IMR-90 (cell line): ENCODE results near the gene UBE2G1. TPM values are rescaled to one million over a fixed set of nuclear protein-coding genes. Genes with fewer than 3 reads are reported as not detected.

Experiments
- ATAC-seq: fragments of 200-7000 bp; cut with Tn5 transposase; 2 replicates; pipeline ENCODE4 v1.9.1; 2020; ENCODE audit warnings: low read depth, mild to moderate bottlenecking, moderate library complexity
- BruUV-seq: library from RNA; stranded (reverse); fragments of 400-500 nt; replicated peaks from 2 replicates; lab custom pipeline; 2021; lab: Mats Ljungman, UMichigan
- CTCF ChIA-PET: fragments of 300-600 bp; formaldehyde crosslinking; extraction: SDS; loops from one replicate; lab custom pipeline; 2021; ENCODE audit warnings: antibody characterized with exemption; lab: Yijun Ruan, JAX
- POLR2A ChIA-PET: fragments of 300-600 bp; sonication (Branson Sonifier 250); formaldehyde crosslinking; loops from one replicate; lab custom pipeline; 2022; ENCODE audit warnings: antibody characterized with exemption; ENCODE audit not compliant: unreplicated experiment; lab: Charles Lee
- DNase-seq: peaks from one replicate; pipeline ENCODE4 v3.0.0; 2013
- H2AFZ ChIP-seq: replicated peaks from 2 replicates; pipeline ENCODE3; 2013; ENCODE audit warnings: low read length, mild to moderate bottlenecking; ENCODE audit not compliant: poor library complexity
- H2AK5ac ChIP-seq: 2 replicates; pipeline ENCODE4 v1.6.1; 2013; ENCODE audit warnings: low read depth, low read length, inconsistent platforms
- H2AK9ac ChIP-seq: replicated peaks from 2 replicates; pipeline ENCODE3; 2013; ENCODE audit warnings: mild to moderate bottlenecking, low read depth, low read length, moderate library complexity; ENCODE audit not compliant: poor library complexity
- H2BK120ac ChIP-seq: 2 replicates; pipeline ENCODE4 v1.6.1; 2013; ENCODE audit warnings: low read depth, low read length, inconsistent platforms
- H2BK15ac ChIP-seq: 3 replicates; pipeline ENCODE4 v1.6.1; 2013; ENCODE audit warnings: low read depth, low read length, inconsistent platforms
- H2BK20ac ChIP-seq: 2 replicates; pipeline ENCODE4 v1.6.1; 2013; ENCODE audit warnings: low read depth, mild to moderate bottlenecking, inconsistent platforms, low read length, moderate library complexity
- H2BK5ac ChIP-seq: 2 replicates; pipeline ENCODE4 v1.6.1; 2013; ENCODE audit warnings: mild to moderate bottlenecking, low read depth, low read length, inconsistent platforms; ENCODE audit not compliant: poor library complexity, severe bottlenecking
- H3K14ac ChIP-seq: replicated peaks from 2 replicates; pipeline ENCODE4 v1.6.1; 2013; ENCODE audit warnings: low read depth, low read length, inconsistent platforms
- H3K18ac ChIP-seq: 2 replicates; pipeline ENCODE4 v1.6.1; 2013; ENCODE audit warnings: low read depth, low read length, control low read depth
- H3K23ac ChIP-seq: 2 replicates; pipeline ENCODE4 v1.6.1; 2013; ENCODE audit warnings: low read depth, low read length, inconsistent platforms
- H3K27ac ChIP-seq: 2 replicates; pipeline ENCODE4 v1.5.1; 2013; ENCODE audit warnings: mild to moderate bottlenecking, control low read depth, low read length; ENCODE audit not compliant: insufficient read depth
- H3K27me3 ChIP-seq: 2 replicates; pipeline ENCODE4 v1.6.1; 2013; ENCODE audit warnings: low read length; ENCODE audit not compliant: control insufficient read depth, insufficient read depth
- H3K36me3 ChIP-seq: 2 replicates; pipeline ENCODE4 v1.6.1; 2013; ENCODE audit warnings: low read length, mixed read lengths; ENCODE audit not compliant: control insufficient read depth, insufficient read depth
- H3K4ac ChIP-seq: 2 replicates; pipeline ENCODE4 v1.6.1; 2013; ENCODE audit warnings: low read depth, low read length, inconsistent platforms
- H3K4me1 ChIP-seq: 2 replicates; pipeline ENCODE4 v1.6.1; 2013; ENCODE audit warnings: low read length, mixed read lengths; ENCODE audit not compliant: control insufficient read depth, insufficient read depth
- H3K4me2 ChIP-seq: 2 replicates; pipeline ENCODE4 v1.6.1; 2013; ENCODE audit warnings: low read depth, mild to moderate bottlenecking, control low read depth, low read length, moderate library complexity
- H3K4me3 ChIP-seq: 2 replicates; pipeline ENCODE4 v1.5.1; 2013; ENCODE audit warnings: low read depth, mild to moderate bottlenecking, control low read depth, low read length, moderate library complexity; ENCODE audit not compliant: insufficient read depth
- H3K56ac ChIP-seq: 2 replicates; pipeline ENCODE4 v1.6.1; 2013; ENCODE audit warnings: low read length, inconsistent platforms; ENCODE audit not compliant: insufficient read depth; ENCODE audit errors: extremely low read depth
- H3K79me1 ChIP-seq, 2 experiments: 2 replicates each; pipeline ENCODE4 v1.6.1; 2013; ENCODE audit warnings: low read length in 2 of 2, inconsistent platforms in 1 of 2, low read depth in 1 of 2
- H3K9ac ChIP-seq: 2 replicates; pipeline ENCODE4 v1.6.1; 2013; ENCODE audit warnings: low read depth, low read length, control low read depth
- H3K9me1 ChIP-seq: 2 replicates; pipeline ENCODE4 v1.6.1; 2013; ENCODE audit warnings: low read length, inconsistent platforms; ENCODE audit not compliant: insufficient read depth
- H3K9me3 ChIP-seq: 2 replicates; pipeline ENCODE4 v1.6.1; 2013; ENCODE audit warnings: low read length; ENCODE audit not compliant: control insufficient read depth, insufficient read depth
- H4K20me1 ChIP-seq: 2 replicates; pipeline ENCODE4 v1.6.1; 2013; ENCODE audit warnings: low read length, inconsistent platforms; ENCODE audit not compliant: insufficient read depth
- H4K5ac ChIP-seq: 2 replicates; pipeline ENCODE4 v1.6.1; 2013; ENCODE audit warnings: mild to moderate bottlenecking, low read depth, low read length, control low read depth
- H4K8ac ChIP-seq, 2 experiments: 2 replicates each; pipeline ENCODE4 v1.6.1; 2013; ENCODE audit warnings: low read depth in 2 of 2, low read length in 2 of 2, control low read depth in 1 of 2, inconsistent platforms in 1 of 2
- H4K91ac ChIP-seq: 2 replicates; pipeline ENCODE4 v1.6.1; 2013; ENCODE audit warnings: low read depth, low read length, inconsistent platforms; ENCODE audit not compliant: insufficient read depth
- BHLHE40 ChIP-seq: fragments of 150-350 bp; IDR thresholded peaks from 2 replicates; pipeline ENCODE4 v1.6.1; 2016; ENCODE audit warnings: mild to moderate bottlenecking, low read depth, low read length
- CTCF ChIP-seq: conservative IDR thresholded peaks from 2 replicates; pipeline ENCODE4 v1.5.1; 2012; ENCODE audit warnings: mild to moderate bottlenecking, low read depth, low read length, improper control_type of control experiment
- FOS ChIP-seq: fragments of 150-350 bp; IDR thresholded peaks from 2 replicates; pipeline ENCODE4 v1.6.1; 2016; ENCODE audit warnings: low read depth, low read length
- WGBS, 2 experiments: methylation state at CpG; one replicate each; pipeline versions ENCODE4 v1.1.5 to v1.1.7; 2013; ENCODE audit warnings: missing lambda C conversion rate in 2 of 2; ENCODE audit not compliant: insufficient read length in 1 of 2; ENCODE audit errors: extremely low coverage in 2 of 2; 5-methylcytosine and 5-hydroxymethylcytosine counted together
- dilution Hi-C: fragments of 300-500 bp; cut with HindIII; formaldehyde crosslinking; loops from one replicate; pipeline ENCODE4 v1.14.3; 2018; ENCODE audit warnings: low sequenced_read_pairs; ENCODE audit not compliant: unreplicated experiment
- in situ Hi-C: fragments of 300-500 bp; cut with MboI; formaldehyde crosslinking; loops from 3 replicates; pipeline ENCODE4 v1.14.3; 2019; ENCODE audit warnings: low sequenced_read_pairs, inconsistent platforms, mixed read lengths
- intact Hi-C: fragments of 100-400 bp; cut with micrococcal nuclease; formaldehyde crosslinking; loops from 2 replicates; pipeline ENCODE4 v1.10.0; 2022
- polyA plus RNA-seq, 3 experiments: library from polyadenylated mRNA; depleted of rRNA; stranded (reverse); fragments of >200 nt; gene quantifications; 2 replicates each; pipeline ENCODE4 v1.2.3, GENCODE V29; 2012; ENCODE audit warnings: low replicate concordance in 1 of 3
- total RNA-seq: library from RNA; depleted of rRNA; stranded (reverse); fragments of >200 nt; gene quantifications from 2 replicates; pipeline ENCODE4 v1.2.3, GENCODE V29; 2012

UBE2G1 gene
- total and polyA plus RNA-seq, 2 of the 4 experiments (the other 2 are of a cell fraction) = 26.3 to 26.6 TPM

GRCh38 chr17:4235372-4236279 lies 130.8 kb downstream of the UBE2G1 start:
- BruUV-seq = no TSS peak
- no peak overlapping the region for H4K91ac ChIP-seq
- WGBS, 2 experiments = no CpG with 5 or more reads among the region's 8 CpGs
- H3K4ac ChIP-seq = 0 out of 2 replicates have a peak overlapping the region, but pooled peaks have one; percentile 7
- peak; percentile 21; the same call in 1 of the 2 replicates for ATAC-seq
- H2BK20ac ChIP-seq = no peak overlapping the region
- no peak overlapping the region for H2BK15ac ChIP-seq
- H3K9me3 ChIP-seq = no peaks in the 10 kb centered on the region
- no peaks in the 10 kb centered on the region for H3K27me3 ChIP-seq
- peaks cover 22% of the 10 kb centered on the region; the same call in 1 of the 2 replicates for H4K20me1 ChIP-seq
- POLR2A ChIA-PET = interaction anchor here (0.5 kb wide), 1 partner anchor 34 kb away, joined by 3 read pairs; no protein-coding TSS in a partner anchor
- H3K56ac ChIP-seq = no peak overlapping the region
- no peak overlapping the region for H3K9ac ChIP-seq
- no peak overlapping the region for H3K4me3 ChIP-seq
- H4K8ac ChIP-seq = no peak overlapping the region
- H3K79me1 ChIP-seq = peaks cover 12 to 53% of the 10 kb centered on the region in 2 experiments
- H2BK120ac ChIP-seq = no peak overlapping the region
- no peak overlapping the region for H2AK9ac ChIP-seq
- peaks cover 15% of the 10 kb centered on the region for H3K36me3 ChIP-seq
- DNase-seq = peak; percentile 43
- intact Hi-C loops = loop anchor here (5.0 kb wide), 1 partner anchor 62 kb away; no protein-coding TSS in a partner anchor
- peaks cover 15% of the 10 kb centered on the region for H3K4me1 ChIP-seq
- no peak overlapping the region for H2AK5ac ChIP-seq
- no peak overlapping the region for H3K18ac ChIP-seq
- H3K4me2 ChIP-seq = no peak overlapping the region
- no peak overlapping the region for H2BK5ac ChIP-seq
- peak overlapping the region; percentile 85 for H3K23ac ChIP-seq
- dilution Hi-C loops = no loop called here
- H3K27ac ChIP-seq = no peak overlapping the region
- H3K14ac ChIP-seq = no peak overlapping the region
- in situ Hi-C loops = no loop called here
- H4K5ac ChIP-seq = no peak overlapping the region
- peaks cover 16% of the 10 kb centered on the region for H3K9me1 ChIP-seq
- no peak overlapping the region for H2AFZ ChIP-seq
- no peak for TF ChIP-seq BHLHE40
- TF ChIP-seq FOS = peak; percentile 10; the same call in 1 of the 2 replicates
- TF ChIP-seq CTCF = no peak
- CTCF ChIA-PET = no interaction called here
